Effector memory CD4-positive, alpha-beta T cell (primary cell): ENCODE results near the gene INTU.

Experiments used
- DNase-seq, 3 donors: peaks; one replicate each; pipeline ENCODE4 v3.0.0-alpha.2; 2020
- H3K27ac ChIP-seq: 2 replicates; pipeline ENCODE4 v1.7.0; 2013; ENCODE audit warnings: mild to moderate bottlenecking, low read length, moderate library complexity; ENCODE audit not compliant: insufficient read depth, poor library complexity, severe bottlenecking
- H3K27me3 ChIP-seq: replicated peaks from 2 replicates; pipeline ENCODE4 v1.7.0; 2013; ENCODE audit warnings: mild to moderate bottlenecking, low read length; ENCODE audit not compliant: insufficient read depth, control insufficient read depth, poor library complexity, severe bottlenecking
- H3K36me3 ChIP-seq: 2 replicates; pipeline ENCODE4 v1.7.0; 2013; ENCODE audit warnings: mild to moderate bottlenecking, low read length, moderate library complexity; ENCODE audit not compliant: control insufficient read depth, insufficient read depth
- H3K4me1 ChIP-seq: 2 replicates; pipeline ENCODE4 v1.7.0; 2013; ENCODE audit warnings: low read length, mild to moderate bottlenecking; ENCODE audit not compliant: control insufficient read depth, insufficient read depth, poor library complexity, severe bottlenecking
- H3K4me3 ChIP-seq: 2 replicates; pipeline ENCODE4 v1.7.0; 2013; ENCODE audit warnings: low read length, low read depth, mild to moderate bottlenecking; ENCODE audit not compliant: insufficient read depth, poor library complexity, severe bottlenecking
- H3K9me3 ChIP-seq: 2 replicates; pipeline ENCODE4 v1.7.0; 2013; ENCODE audit warnings: mild to moderate bottlenecking, low read length, moderate library complexity; ENCODE audit not compliant: control insufficient read depth

INTU gene

GRCh38 chr4:127610488-127610887 lies 22.3 kb upstream of the INTU start:
- Histone ChIP-seq H3K36me3 (no peaks in the 10 kb centered on the region), H3K4me1 (no peaks in the 10 kb centered on the region), H3K27ac (no peak overlapping the region), H3K9me3 (no peaks in the 10 kb centered on the region), H3K4me3 (no peak overlapping the region), H3K27me3 (no peaks in the 10 kb centered on the region)
- no peak for DNase-seq

GRCh38 chr4:127616898-127617297 lies 15.9 kb upstream of the INTU start:
- Histone ChIP-seq H3K4me1 (no peaks in the 10 kb centered on the region), H3K27ac (no peak overlapping the region), H3K27me3 (no peaks in the 10 kb centered on the region), H3K9me3 (no peaks in the 10 kb centered on the region), H3K36me3 (no peaks in the 10 kb centered on the region), H3K4me3 (no peak overlapping the region)
- no peak for DNase-seq

GRCh38 chr4:127618427-127618826 lies 14.3 kb upstream of the INTU start:
- H3K4me1 ChIP-seq: no peaks in the 10 kb centered on the region
- DNase-seq: no peak
- no peaks in the 10 kb centered on the region for H3K9me3 ChIP-seq
- H3K36me3 ChIP-seq: no peaks in the 10 kb centered on the region
- H3K27ac ChIP-seq: no peak overlapping the region
- H3K27me3 ChIP-seq: peaks cover 11% of the 10 kb centered on the region
- no peak overlapping the region for H3K4me3 ChIP-seq

- Histone ChIP-seq H3K36me3 (no peaks in the 10 kb centered on the region), H3K27ac (no peak overlapping the region), H3K4me1 (no peaks in the 10 kb centered on the region), H3K4me3 (no peak overlapping the region), H3K9me3 (no peaks in the 10 kb centered on the region), H3K27me3 (peaks cover 12% of the 10 kb centered on the region)
- DNase-seq: no peak
These were observed 10.2 kb upstream of the INTU start for GRCh38 chr4:127622621-127622920.

- Histone ChIP-seq H3K27ac (no peak overlapping the region), H3K4me3 (no peak overlapping the region), H3K9me3 (no peaks in the 10 kb centered on the region), H3K27me3 (peaks cover 12% of the 10 kb centered on the region), H3K36me3 (no peaks in the 10 kb centered on the region), H3K4me1 (no peaks in the 10 kb centered on the region)
- no peak for DNase-seq
These were observed 9.6 kb upstream of the INTU start for GRCh38 chr4:127622921-127623796.

- no peak for DNase-seq
- Histone ChIP-seq H3K27me3 (peaks cover 12% of the 10 kb centered on the region), H3K4me3 (no peak overlapping the region), H3K4me1 (no peaks in the 10 kb centered on the region), H3K9me3 (no peaks in the 10 kb centered on the region), H3K27ac (no peak overlapping the region), H3K36me3 (no peaks in the 10 kb centered on the region)
These were observed 9.0 kb upstream of the INTU start for GRCh38 chr4:127623797-127624083.

- Histone ChIP-seq H3K36me3 (no peaks in the 10 kb centered on the region), H3K27me3 (peaks cover 12% of the 10 kb centered on the region), H3K4me1 (no peaks in the 10 kb centered on the region), H3K9me3 (no peaks in the 10 kb centered on the region), H3K27ac (no peak overlapping the region), H3K4me3 (no peak overlapping the region)
- no peak for DNase-seq
These were observed 8.6 kb upstream of the INTU start for GRCh38 chr4:127624173-127624572.

- H3K9me3 ChIP-seq: no peaks in the 10 kb centered on the region
- H3K4me3 ChIP-seq: no peak overlapping the region
- H3K27me3 ChIP-seq: peaks cover 5% of the 10 kb centered on the region
- H3K36me3 ChIP-seq: no peaks in the 10 kb centered on the region
- no peak overlapping the region for H3K27ac ChIP-seq
- no peaks in the 10 kb centered on the region for H3K4me1 ChIP-seq
- DNase-seq: no peak
These were observed 3.4 kb upstream of the INTU start for GRCh38 chr4:127629371-127629770.

GRCh38 chr4:127630152-127630551 lies 2.6 kb upstream of the INTU start:
- H3K4me1 ChIP-seq: no peaks in the 10 kb centered on the region
- H3K36me3 ChIP-seq: no peaks in the 10 kb centered on the region
- H3K4me3 ChIP-seq: no peak overlapping the region
- no peaks in the 10 kb centered on the region for H3K9me3 ChIP-seq
- no peak for DNase-seq
- H3K27ac ChIP-seq: no peak overlapping the region
- H3K27me3 ChIP-seq: peaks cover 5% of the 10 kb centered on the region

- Histone ChIP-seq H3K27me3 (peaks cover 5% of the 10 kb centered on the region), H3K4me1 (no peaks in the 10 kb centered on the region), H3K27ac (no peak overlapping the region), H3K4me3 (no peak overlapping the region), H3K9me3 (no peaks in the 10 kb centered on the region), H3K36me3 (no peaks in the 10 kb centered on the region)
- DNase-seq: no peak
These were observed 1.3 kb upstream of the INTU start for GRCh38 chr4:127631420-127631819.
